GM21717 (cell line): ENCODE results near the gene ARMC7.

Experiments used
- ATAC-seq: cut with Tn5 transposase; IDR thresholded peaks from one replicate; pipeline ENCODE4 v1.9.1; 2021; ENCODE audit warnings: mild to moderate bottlenecking, moderate library complexity; ENCODE audit not compliant: unreplicated experiment

ARMC7 gene

GRCh38 chr17:75077496-75078283 lies 32.1 kb upstream of the ARMC7 start:
- no peak for ATAC-seq

- ATAC-seq, result no peak
Measured at GRCh38 chr17:75078284-75079022, 31.3 kb upstream of the ARMC7 start.

GRCh38 chr17:75079023-75079373 lies 30.8 kb upstream of the ARMC7 start:
- ATAC-seq, result no peak

GRCh38 chr17:75081611-75082540 lies 27.9 kb upstream of the ARMC7 start:
- ATAC-seq, result no peak

- no peak for ATAC-seq
Measured at GRCh38 chr17:75082683-75083082, 27.1 kb upstream of the ARMC7 start.

GRCh38 chr17:75084039-75084660 lies 25.6 kb upstream of the ARMC7 start:
- ATAC-seq, result no peak

- ATAC-seq, result no peak
Measured at GRCh38 chr17:75086496-75087181, 23.1 kb upstream of the ARMC7 start.

GRCh38 chr17:75087182-75087557 lies 22.6 kb upstream of the ARMC7 start:
- ATAC-seq, result no peak

GRCh38 chr17:75087558-75088453 lies 22.0 kb upstream of the ARMC7 start, which contains the start of gene SLC16A5:
SLC16A5 (plus strand) TSS chr17:75087954; CDS start chr17:75093637, 5,683 bp downstream.
- no peak for ATAC-seq

GRCh38 chr17:75088465-75089417 lies 21.0 kb upstream of the ARMC7 start:
- ATAC-seq, result no peak

- no peak for ATAC-seq
Measured at GRCh38 chr17:75090871-75091854, 18.6 kb upstream of the ARMC7 start.

GRCh38 chr17:75091855-75092327 lies 17.9 kb upstream of the ARMC7 start:
- ATAC-seq, result no peak

GRCh38 chr17:75093548-75094158 lies 16.1 kb upstream of the ARMC7 start:
- ATAC-seq, result no peak

- ATAC-seq, result no peak
Measured at GRCh38 chr17:75094871-75095399, 14.8 kb upstream of the ARMC7 start.

- ATAC-seq, result no peak
Measured at GRCh38 chr17:75096082-75096625, 13.6 kb upstream of the ARMC7 start.

- ATAC-seq, result no peak
Measured at GRCh38 chr17:75097865-75098264, 11.9 kb upstream of the ARMC7 start.
